GM10847 (cell line): Measurements from ENCODE around the gene CHMP3.

Source experiments
- POLR2A ChIP-seq: IDR thresholded peaks from 2 replicates; pipeline ENCODE4 v1.6.1; 2011; ENCODE audit not compliant: insufficient read length; ENCODE audit errors: extremely low read depth

Gene CHMP3

DNA sequence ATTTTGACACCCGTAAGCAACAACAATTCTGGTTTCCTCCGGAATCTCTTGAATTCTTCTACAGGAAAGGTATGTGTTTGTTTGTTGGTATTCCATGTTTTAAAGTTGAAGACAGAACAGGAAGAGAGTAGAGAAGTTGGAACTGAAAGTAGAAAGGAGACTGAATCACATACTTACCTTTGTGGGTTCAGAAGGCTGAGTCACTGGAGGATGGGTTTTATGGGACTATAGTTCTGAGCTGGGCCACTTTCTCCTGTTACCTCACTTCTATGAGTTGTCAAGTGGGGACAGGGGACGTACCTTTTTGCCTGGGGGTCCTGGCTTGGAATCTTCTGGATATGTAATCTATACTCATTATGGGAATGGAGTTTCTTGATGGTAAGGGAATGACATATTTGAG, 81.2 kb downstream of the CHMP3 start:
- TF ChIP-seq POLR2A = no peak

GRCh38 chr2:86480105-86480504, 83.1 kb downstream of the CHMP3 start:
- no peak for TF ChIP-seq POLR2A

DNA sequence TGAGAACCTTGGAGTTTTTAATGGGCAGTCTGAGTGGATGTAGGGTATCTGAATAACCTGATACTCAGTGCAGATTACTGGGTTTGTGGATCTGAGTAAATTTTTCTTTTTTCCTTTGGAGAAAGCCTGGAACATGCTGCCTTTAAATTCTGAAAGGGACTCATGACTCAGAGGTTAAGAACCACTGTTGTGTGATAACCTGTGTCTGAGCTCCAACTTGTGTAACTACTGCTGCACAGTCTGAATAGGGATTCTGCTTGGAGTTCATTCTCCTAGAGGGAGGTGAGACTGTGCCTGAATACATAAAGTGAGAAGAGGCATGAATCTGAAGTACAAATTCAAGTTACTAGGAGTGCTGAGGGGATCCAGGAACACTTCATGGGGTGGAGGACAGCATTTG, 85.9 kb downstream of the CHMP3 start:
- no peak for TF ChIP-seq POLR2A

DNA sequence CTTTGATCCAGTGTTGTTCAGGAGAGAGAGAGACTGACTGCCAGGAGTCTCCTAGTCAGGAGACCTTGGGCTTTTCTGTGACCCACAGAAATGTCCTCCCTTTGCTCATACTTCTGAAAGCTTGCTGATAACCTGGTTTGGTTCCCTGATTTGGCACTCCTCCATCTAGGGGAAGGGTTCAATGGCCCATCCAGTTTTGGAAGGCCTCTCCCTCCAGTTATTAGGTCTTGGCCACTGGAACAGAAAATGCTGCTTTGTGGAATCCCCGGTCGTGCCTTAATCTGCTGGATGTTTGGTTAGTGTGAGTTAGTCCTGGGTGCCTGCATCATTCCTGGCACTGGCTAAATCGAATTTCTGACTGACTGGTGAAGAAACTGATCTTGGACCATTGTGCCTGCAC, 86.3 kb downstream of the CHMP3 start:
- no peak for TF ChIP-seq POLR2A

DNA sequence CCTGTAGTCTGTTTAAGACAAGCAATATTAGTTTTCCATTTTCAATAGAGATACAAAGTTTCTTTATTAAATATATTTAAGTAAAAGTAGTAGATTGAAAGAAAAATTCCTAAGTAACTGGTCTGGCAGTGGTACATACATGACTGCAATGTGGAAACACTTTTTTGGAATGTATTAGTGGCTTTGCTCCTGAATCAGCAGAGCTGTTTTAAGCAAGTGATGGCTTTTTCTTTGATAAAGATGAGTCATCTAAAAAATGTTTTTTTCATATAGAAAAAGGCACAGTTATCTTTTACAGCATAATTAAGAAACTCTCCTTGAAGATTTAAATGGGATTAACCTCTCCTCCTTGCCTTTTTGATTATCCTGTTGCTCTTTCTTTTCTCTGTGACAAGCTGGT, 87.2 kb downstream of the CHMP3 start:
- no peak for TF ChIP-seq POLR2A

- no peak for TF ChIP-seq POLR2A
Measured at GRCh38 chr2:86471637-86472036, 91.6 kb downstream of the CHMP3 start.

DNA sequence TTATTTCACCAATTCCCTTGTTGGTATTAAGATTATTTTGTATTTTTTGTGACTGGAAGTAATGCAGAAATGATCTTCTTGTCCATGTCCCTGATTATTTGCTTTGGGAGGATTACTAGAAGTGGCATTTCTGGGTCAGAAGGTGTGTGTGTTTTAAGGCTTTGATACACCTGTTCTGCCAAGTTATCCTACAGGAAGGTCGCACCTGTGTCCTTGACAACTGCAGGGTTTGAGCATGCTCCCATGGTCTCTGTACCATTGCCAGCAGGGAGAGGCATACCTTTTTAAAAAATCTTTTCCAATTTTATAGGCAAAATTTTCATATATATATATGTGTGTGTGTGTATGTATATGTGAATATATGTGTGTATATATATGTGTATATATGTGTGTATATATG, 92.4 kb downstream of the CHMP3 start:
- TF ChIP-seq POLR2A = no peak

DNA sequence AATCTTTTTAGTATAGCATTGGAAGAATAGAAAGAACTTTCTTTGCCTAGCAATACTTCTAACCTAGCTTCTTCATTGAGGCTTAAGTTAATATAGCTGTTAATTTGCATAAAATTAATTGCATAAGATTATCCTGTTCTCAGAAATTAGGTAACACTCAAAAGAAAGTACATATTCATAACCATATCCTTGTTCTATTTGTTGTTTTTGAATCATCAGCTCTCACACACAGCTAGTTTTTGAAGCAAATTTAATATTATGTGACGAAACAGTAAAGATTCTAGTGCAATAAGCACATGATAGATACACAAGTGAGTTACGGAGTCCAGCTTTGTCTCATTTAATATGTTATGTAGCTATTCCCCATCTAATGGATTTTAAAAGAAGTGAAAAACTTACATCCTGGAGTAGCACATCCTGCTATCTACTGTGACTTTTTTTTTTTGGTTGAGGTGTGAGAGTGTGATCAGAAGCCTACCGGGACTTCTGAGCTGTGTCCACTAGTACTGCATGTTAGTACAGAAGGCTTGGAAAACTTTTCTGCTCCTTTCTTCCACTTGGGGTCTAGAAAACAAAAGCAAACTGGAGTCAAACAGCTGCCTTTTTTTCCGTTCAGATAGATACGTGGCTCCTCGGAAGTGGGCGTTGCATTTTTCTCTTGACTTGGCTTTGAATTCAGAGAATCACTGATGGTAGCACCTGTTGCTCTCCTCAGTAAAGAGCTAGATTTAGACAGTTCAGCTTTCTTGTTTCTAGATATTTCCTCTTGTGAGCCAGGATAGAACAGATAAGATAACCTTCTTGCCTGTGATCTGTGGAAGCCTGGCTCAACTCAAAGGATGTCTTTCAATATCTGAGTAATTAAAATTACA, 94.8 kb downstream of the CHMP3 start:
- no peak for TF ChIP-seq POLR2A

- TF ChIP-seq POLR2A = no peak
Measured at GRCh38 chr2:86466306-86466705, 96.9 kb downstream of the CHMP3 start.

GRCh38 chr2:86464652-86465051, 98.6 kb downstream of the CHMP3 start:
- TF ChIP-seq POLR2A = no peak

DNA sequence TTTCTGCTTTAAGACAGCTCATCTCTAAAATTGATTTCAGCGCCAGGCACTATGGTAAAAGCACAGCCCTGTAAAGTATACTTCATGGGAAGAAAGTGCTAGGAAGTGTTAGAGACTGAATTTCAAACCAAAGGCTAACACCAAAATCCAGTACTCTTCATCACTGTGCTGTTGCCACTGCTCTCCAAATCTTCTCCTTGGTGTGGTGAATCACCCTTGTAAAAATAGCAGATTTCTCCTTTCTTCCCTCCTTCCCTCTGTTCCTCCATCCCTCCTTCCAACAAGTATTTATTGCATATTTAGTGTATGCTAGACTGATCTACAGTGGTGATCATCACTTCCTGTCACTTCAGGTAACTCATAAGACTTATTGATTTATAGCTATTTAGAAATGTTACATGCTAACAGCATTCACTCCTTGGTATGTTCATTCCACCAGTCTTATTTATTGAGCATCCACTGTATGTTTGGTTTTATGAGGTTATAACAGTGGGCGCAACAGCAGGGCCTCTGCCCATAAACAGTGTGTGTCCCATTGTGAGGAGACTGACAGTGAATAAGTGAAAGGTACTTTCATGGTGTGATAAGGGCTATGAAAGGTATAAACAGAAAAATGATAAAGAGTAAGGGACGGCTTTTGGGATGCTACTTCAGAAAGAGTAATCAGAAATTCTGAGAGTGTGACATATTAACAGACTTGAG, 102.0 kb downstream of the CHMP3 start:
- no peak for TF ChIP-seq POLR2A

- TF ChIP-seq POLR2A = no peak
Measured at GRCh38 chr2:86455181-86455580, 108.1 kb downstream of the CHMP3 start.

DNA sequence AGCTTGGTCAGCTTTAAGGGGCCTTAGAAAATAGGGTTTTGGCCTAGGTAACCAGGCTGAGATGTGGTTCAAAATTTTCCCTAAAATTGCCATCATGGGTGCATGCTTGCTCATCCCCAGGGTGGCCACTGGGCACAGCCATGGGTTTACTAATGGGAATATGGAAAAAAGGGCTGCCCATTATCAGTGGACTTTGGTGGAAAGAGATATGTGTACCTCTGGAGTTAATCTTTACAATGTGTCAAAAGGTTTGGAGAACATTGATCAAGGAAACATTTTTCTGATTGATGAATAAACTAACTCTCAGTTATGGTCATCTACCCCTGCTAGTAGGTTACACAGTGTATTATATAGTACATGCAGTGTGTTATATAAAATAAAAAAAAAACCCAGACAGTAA, 109.0 kb downstream of the CHMP3 start:
- no peak for TF ChIP-seq POLR2A

- TF ChIP-seq POLR2A = no peak
Measured at GRCh38 chr2:86453836-86454235, 109.4 kb downstream of the CHMP3 start.
